Activated T-cell treated with anti-CD3 and anti-CD28 coated beads, Interleukin-2, amount 50 U/mL, for 24 hours (primary cell): Measurements from ENCODE around the gene CMYA5.

Experiments
- DNase-seq: peaks from one replicate; pipeline ENCODE4 v3.0.0-alpha.2; 2020
- H3K27ac Mint-ChIP-seq: 2 replicates; pipeline ENCODE4 v1.8.0; 2020; ENCODE audit warnings: mild to moderate bottlenecking, mixed read lengths
- H3K27me3 Mint-ChIP-seq: 2 replicates; pipeline ENCODE4 v1.8.0; 2020; ENCODE audit warnings: mixed read lengths
- H3K36me3 Mint-ChIP-seq: 2 replicates; pipeline ENCODE4 v1.8.0; 2020; ENCODE audit warnings: low read depth, mixed read lengths
- H3K4me1 Mint-ChIP-seq: 2 replicates; pipeline ENCODE4 v1.8.0; 2020; ENCODE audit warnings: low read depth, mixed read lengths
- H3K4me3 Mint-ChIP-seq: 2 replicates; pipeline ENCODE4 v1.8.0; 2020; ENCODE audit warnings: mild to moderate bottlenecking, moderate library complexity, mixed read lengths
- H3K9me3 Mint-ChIP-seq: 2 replicates; pipeline ENCODE4 v1.8.0; 2020; ENCODE audit warnings: mixed read lengths

Gene CMYA5

DNA sequence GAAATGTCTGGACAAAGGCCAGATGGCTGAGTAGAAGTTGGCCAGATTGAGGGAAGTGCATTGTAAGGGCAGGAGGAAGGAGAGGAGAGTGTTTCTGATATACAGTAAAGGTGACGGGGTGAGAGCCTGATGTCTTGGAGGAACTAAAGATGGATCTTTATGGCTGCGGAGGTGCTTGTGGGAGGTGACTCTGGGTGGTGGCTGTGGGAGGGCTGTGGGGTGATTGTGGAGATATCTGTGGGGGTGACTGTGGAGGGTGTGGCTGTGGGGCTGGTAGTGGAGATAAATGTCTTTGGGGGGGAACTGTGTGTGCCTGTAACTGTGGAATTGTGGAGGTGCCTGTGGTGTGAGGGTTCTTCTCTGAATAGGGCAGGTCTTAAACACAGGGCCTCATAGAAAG, 121.4 kb downstream of the CMYA5 start:
- Mint-ChIP-seq H3K4me1 (no peaks in the 10 kb centered on the region), H3K36me3 (no peaks in the 10 kb centered on the region), H3K27ac (no peak overlapping the region), H3K9me3 (no peaks in the 10 kb centered on the region), H3K4me3 (no peak overlapping the region), H3K27me3 (peaks cover 6% of the 10 kb centered on the region)
- no peak for DNase-seq

- H3K27ac Mint-ChIP-seq, result no peak overlapping the region
- no peak for DNase-seq
- no peak overlapping the region for H3K4me3 Mint-ChIP-seq
- H3K27me3 Mint-ChIP-seq, result peaks cover 11% of the 10 kb centered on the region
- H3K4me1 Mint-ChIP-seq, result no peaks in the 10 kb centered on the region
- H3K9me3 Mint-ChIP-seq, result no peaks in the 10 kb centered on the region
- H3K36me3 Mint-ChIP-seq, result no peaks in the 10 kb centered on the region
Observed at GRCh38 chr5:79811904-79812303, 122.3 kb downstream of the CMYA5 start.

- no peak overlapping the region for H3K27ac Mint-ChIP-seq
- peaks cover 16% of the 10 kb centered on the region for H3K27me3 Mint-ChIP-seq
- DNase-seq, result no peak
- H3K9me3 Mint-ChIP-seq, result peaks cover 8% of the 10 kb centered on the region
- no peaks in the 10 kb centered on the region for H3K36me3 Mint-ChIP-seq
- H3K4me1 Mint-ChIP-seq, result no peaks in the 10 kb centered on the region
- H3K4me3 Mint-ChIP-seq, result no peak overlapping the region
Observed at GRCh38 chr5:79814699-79815098, 125.1 kb downstream of the CMYA5 start.

DNA sequence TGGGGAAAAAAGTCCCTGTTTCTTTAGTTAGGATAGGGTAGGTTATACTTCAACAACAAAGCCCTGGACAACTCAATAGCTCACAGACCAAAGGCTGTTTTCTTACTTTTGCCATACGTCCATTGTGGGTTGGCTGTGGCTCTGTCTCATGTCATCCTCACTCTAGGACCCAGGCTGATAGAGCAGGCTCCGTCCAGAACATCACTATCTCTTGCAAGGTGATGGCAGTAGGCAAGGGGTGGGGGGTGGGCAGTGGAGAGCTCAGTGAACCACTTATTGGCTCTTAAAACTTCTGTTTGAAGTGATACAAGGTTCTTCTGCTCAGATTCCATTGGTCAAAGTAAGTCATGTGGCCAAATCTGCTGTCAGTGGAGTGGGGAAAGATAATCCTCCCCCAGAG, 126.4 kb downstream of the CMYA5 start:
- Mint-ChIP-seq H3K27ac (no peak overlapping the region), H3K4me3 (no peak overlapping the region), H3K36me3 (no peaks in the 10 kb centered on the region), H3K4me1 (no peaks in the 10 kb centered on the region), H3K9me3 (peaks cover 8% of the 10 kb centered on the region), H3K27me3 (peaks cover 16% of the 10 kb centered on the region)
- DNase-seq, result no peak

DNA sequence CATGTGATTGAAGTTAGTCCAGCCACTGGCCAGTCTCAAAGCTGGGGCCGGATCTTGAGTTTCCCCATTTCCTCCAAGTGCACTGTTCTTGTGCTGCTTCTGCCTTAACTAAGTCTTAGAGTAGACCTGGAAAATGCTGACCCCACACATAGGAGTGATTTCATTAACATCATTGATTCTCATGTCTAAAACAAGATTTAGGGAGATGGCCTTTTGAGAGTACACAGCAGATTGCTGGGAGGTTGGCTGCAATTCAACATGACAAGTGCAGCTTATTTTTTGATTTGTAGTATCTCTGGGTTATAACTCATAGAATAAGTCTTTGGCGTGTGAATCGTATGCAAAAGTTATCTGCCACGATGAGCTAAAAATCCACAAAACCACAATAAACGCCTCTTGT, 131.0 kb downstream of the CMYA5 start:
- Mint-ChIP-seq H3K9me3 (peaks cover 8% of the 10 kb centered on the region), H3K36me3 (no peaks in the 10 kb centered on the region), H3K4me3 (no peak overlapping the region), H3K27me3 (peaks cover 19% of the 10 kb centered on the region), H3K4me1 (no peaks in the 10 kb centered on the region), H3K27ac (no peak overlapping the region)
- DNase-seq, result no peak

GRCh38 chr5:79824444-79824843, 134.8 kb downstream of the CMYA5 start:
- H3K9me3 Mint-ChIP-seq, result no peaks in the 10 kb centered on the region
- H3K27ac Mint-ChIP-seq, result no peak overlapping the region
- no peaks in the 10 kb centered on the region for H3K4me1 Mint-ChIP-seq
- no peak for DNase-seq
- no peak overlapping the region for H3K4me3 Mint-ChIP-seq
- H3K36me3 Mint-ChIP-seq, result no peaks in the 10 kb centered on the region
- peaks cover 10% of the 10 kb centered on the region for H3K27me3 Mint-ChIP-seq

- Mint-ChIP-seq H3K4me3 (no peak overlapping the region), H3K27ac (no peak overlapping the region), H3K27me3 (peaks cover 10% of the 10 kb centered on the region), H3K36me3 (no peaks in the 10 kb centered on the region), H3K4me1 (no peaks in the 10 kb centered on the region), H3K9me3 (no peaks in the 10 kb centered on the region)
- no peak for DNase-seq
Observed at GRCh38 chr5:79825802-79826201, 136.2 kb downstream of the CMYA5 start.

DNA sequence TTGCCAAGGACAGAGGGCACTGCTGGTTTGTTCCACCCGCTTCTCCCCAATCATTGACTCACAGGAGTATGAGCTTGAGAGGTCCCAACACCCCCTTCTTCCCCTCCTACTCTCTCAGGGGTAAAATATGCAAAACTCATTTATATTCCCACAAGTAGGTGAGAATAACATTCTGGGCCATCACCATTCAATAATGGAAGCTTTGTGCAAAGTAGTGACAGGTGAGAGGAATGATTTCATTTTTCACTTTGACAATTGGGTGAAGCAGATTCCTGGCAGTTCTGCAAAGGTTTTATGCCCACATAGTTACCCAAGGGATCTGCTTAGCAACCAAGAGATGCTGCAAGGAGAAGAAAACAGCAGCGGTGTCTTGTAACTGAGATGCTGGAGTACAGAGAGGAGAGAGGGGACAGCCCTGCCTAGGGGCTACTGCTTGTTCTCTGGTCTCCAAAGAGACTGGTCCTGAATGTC, 137.6 kb downstream of the CMYA5 start:
- H3K9me3 Mint-ChIP-seq, result no peaks in the 10 kb centered on the region

DNA sequence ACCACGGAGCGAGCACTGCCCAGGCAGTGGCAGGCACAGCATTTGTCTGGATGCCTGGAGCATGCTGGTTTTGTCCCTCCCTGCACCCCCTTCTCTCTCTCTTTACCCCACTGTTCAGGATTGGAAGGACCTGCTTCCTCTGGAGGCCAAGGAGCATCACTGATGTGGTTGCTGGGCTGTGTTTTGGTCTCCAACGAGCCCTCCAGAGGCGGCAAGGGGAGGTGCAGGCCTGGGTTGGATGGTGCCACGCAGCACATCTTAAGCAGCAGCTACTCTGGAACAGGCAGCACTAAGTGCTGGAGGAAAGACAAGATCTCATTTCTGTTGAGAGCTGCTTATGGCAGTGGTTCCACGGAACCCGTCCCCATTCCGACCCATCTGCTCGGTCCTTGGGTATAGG, 139.6 kb downstream of the CMYA5 start:
- H3K27me3 Mint-ChIP-seq, result peaks cover 10% of the 10 kb centered on the region
- no peak overlapping the region for H3K4me3 Mint-ChIP-seq
- no peaks in the 10 kb centered on the region for H3K9me3 Mint-ChIP-seq
- H3K27ac Mint-ChIP-seq, result no peak overlapping the region
- no peak for DNase-seq
- no peaks in the 10 kb centered on the region for H3K4me1 Mint-ChIP-seq
- H3K36me3 Mint-ChIP-seq, result no peaks in the 10 kb centered on the region

More for the DNA sequence above, 137.6 kb downstream of the CMYA5 start:
- no peak for DNase-seq
- H3K36me3 Mint-ChIP-seq, result no peaks in the 10 kb centered on the region
- no peak overlapping the region for H3K4me3 Mint-ChIP-seq
- no peaks in the 10 kb centered on the region for H3K4me1 Mint-ChIP-seq
- no peak overlapping the region for H3K27ac Mint-ChIP-seq
- peaks cover 10% of the 10 kb centered on the region for H3K27me3 Mint-ChIP-seq

GRCh38 chr5:79831381-79832309, 142.0 kb downstream of the CMYA5 start:
- no peak overlapping the region for H3K4me3 Mint-ChIP-seq
- no peaks in the 10 kb centered on the region for H3K27me3 Mint-ChIP-seq
- H3K27ac Mint-ChIP-seq, result no peak overlapping the region
- DNase-seq, result no peak
- H3K9me3 Mint-ChIP-seq, result no peaks in the 10 kb centered on the region
- H3K36me3 Mint-ChIP-seq, result no peaks in the 10 kb centered on the region
- H3K4me1 Mint-ChIP-seq, result no peaks in the 10 kb centered on the region

DNA sequence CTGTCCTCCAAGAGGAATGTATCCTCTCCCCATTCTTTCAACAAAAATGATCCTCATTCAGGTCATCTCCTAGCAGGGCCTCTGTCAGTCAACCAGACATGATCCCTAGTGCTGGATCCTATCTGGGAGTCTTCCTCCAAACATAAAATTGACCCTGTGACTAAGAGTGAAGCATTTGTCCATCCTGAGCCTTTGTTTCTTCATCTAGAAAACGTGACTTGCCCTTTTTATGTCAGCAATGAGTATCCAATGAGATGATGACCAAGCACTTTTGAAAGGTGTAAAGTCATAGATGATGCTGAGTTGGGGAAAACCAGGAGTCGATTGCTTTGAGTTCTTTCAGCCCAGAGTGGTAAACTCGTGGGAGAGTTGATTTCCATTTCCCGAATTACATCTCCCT, 143.3 kb downstream of the CMYA5 start:
- Mint-ChIP-seq H3K27me3 (no peaks in the 10 kb centered on the region), H3K27ac (no peak overlapping the region), H3K36me3 (no peaks in the 10 kb centered on the region), H3K4me1 (no peaks in the 10 kb centered on the region), H3K4me3 (no peak overlapping the region), H3K9me3 (no peaks in the 10 kb centered on the region)
- DNase-seq, result no peak

DNA sequence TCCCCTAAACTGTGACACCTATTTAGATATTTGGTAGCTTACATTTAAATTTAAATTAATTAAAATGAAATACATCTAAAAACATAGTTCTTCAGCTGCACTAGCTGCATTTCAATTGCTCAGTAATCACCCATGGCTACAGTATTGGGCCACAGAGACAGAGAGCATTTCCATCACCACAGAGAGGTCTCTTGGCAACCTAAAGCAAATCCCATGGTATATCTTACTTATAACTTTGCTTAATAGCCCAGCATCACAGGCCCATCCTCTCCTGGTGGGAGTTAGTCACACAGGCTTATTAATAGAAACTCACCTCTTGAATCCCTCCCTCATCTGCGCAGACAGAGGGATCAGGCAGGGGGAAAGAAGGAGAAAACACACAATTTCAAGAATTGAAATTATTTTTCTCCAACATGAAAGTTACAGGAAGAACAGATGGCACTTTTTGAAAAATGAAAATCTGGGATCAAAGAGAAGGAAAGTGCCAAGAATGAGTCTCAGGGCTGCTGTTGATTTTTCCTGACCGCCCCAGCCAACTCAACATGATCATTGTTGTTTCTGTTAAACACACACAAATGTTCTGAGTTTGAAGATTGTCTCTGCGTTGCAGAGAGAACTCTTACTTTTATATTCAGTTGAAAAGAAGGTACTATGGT, 144.6 kb downstream of the CMYA5 start:
- no peak overlapping the region for H3K4me3 Mint-ChIP-seq
- H3K27ac Mint-ChIP-seq, result no peak overlapping the region
- no peaks in the 10 kb centered on the region for H3K9me3 Mint-ChIP-seq
- no peaks in the 10 kb centered on the region for H3K27me3 Mint-ChIP-seq
- no peaks in the 10 kb centered on the region for H3K4me1 Mint-ChIP-seq
- H3K36me3 Mint-ChIP-seq, result no peaks in the 10 kb centered on the region
- no peak for DNase-seq

GRCh38 chr5:79834754-79835714, 145.4 kb downstream of the CMYA5 start:
- no peak overlapping the region for H3K4me3 Mint-ChIP-seq
- no peaks in the 10 kb centered on the region for H3K36me3 Mint-ChIP-seq
- peaks cover under 1% of the 10 kb centered on the region for H3K27me3 Mint-ChIP-seq
- no peaks in the 10 kb centered on the region for H3K9me3 Mint-ChIP-seq
- H3K4me1 Mint-ChIP-seq, result no peaks in the 10 kb centered on the region
- no peak overlapping the region for H3K27ac Mint-ChIP-seq
- no peak for DNase-seq

- DNase-seq, result no peak
- Mint-ChIP-seq H3K36me3 (no peaks in the 10 kb centered on the region), H3K27me3 (peaks cover 9% of the 10 kb centered on the region), H3K4me1 (no peaks in the 10 kb centered on the region), H3K4me3 (no peak overlapping the region), H3K27ac (no peak overlapping the region), H3K9me3 (no peaks in the 10 kb centered on the region)
Observed at GRCh38 chr5:79837761-79838551, 148.3 kb downstream of the CMYA5 start.
